Activated CD4-positive, alpha-beta memory T cell treated with anti-CD3 and anti-CD28 coated beads for 36 hours (primary cell): ENCODE data around the gene PCSK5. TPM values are rescaled to one million over a fixed set of nuclear protein-coding genes. Genes with fewer than 3 reads are reported as not detected.

Experiments used
- CTCF ChIA-PET: fragments of 350-600 bp; sonication (Branson Sonifier 250); formaldehyde crosslinking; loops from one replicate; lab custom pipeline; 2021; ENCODE audit warnings: antibody characterized with exemption, inconsistent platforms; lab: Charles Lee
- POLR2A ChIA-PET: fragments of 350-600 bp; sonication (Branson Sonifier 250); formaldehyde crosslinking; loops from one replicate; lab custom pipeline; 2021; ENCODE audit warnings: antibody characterized with exemption; lab: Charles Lee
- DNase-seq: peaks from one replicate; pipeline ENCODE4 v3.0.0-alpha.2; 2020
- H3K27ac Mint-ChIP-seq: one replicate; pipeline ENCODE4 v1.8.0; 2021; ENCODE audit warnings: mixed read lengths
- H3K27me3 Mint-ChIP-seq: one replicate; pipeline ENCODE4 v1.8.0; 2021; ENCODE audit warnings: mixed read lengths
- H3K36me3 Mint-ChIP-seq: one replicate; pipeline ENCODE4 v1.8.0; 2021; ENCODE audit warnings: mixed read lengths
- H3K4me1 Mint-ChIP-seq: one replicate; pipeline ENCODE4 v1.8.0; 2021; ENCODE audit warnings: low read depth, mixed read lengths
- H3K4me3 Mint-ChIP-seq: one replicate; pipeline ENCODE4 v1.8.0; 2021; ENCODE audit warnings: mild to moderate bottlenecking, mixed read lengths
- H3K9me3 Mint-ChIP-seq: one replicate; pipeline ENCODE4 v1.8.0; 2021; ENCODE audit warnings: mixed read lengths
- intact Hi-C: fragments of 100-400 bp; cut with micrococcal nuclease; formaldehyde crosslinking; loops from one replicate; pipeline ENCODE4 v1.15.1; 2023
- total RNA-seq, 2 experiments: library from RNA; stranded (reverse); gene quantifications; one replicate each; pipeline ENCODE4 v1.2.3, GENCODE V29; 2021

The PCSK5 gene
- total RNA-seq, 2 experiments from 2014 or later: 2.0 to 2.1 TPM

GRCh38 chr9:75907923-75908322 is 17.4 kb downstream of the PCSK5 start:
- no peaks in the 10 kb centered on the region for H3K36me3 Mint-ChIP-seq
- H3K9me3 Mint-ChIP-seq: no peaks in the 10 kb centered on the region
- no peaks in the 10 kb centered on the region for H3K27me3 Mint-ChIP-seq
- ChIA-PET POLR2A (no interaction called here), CTCF (no interaction called here)
- DNase-seq: no peak
- H3K4me1 Mint-ChIP-seq: peaks cover 21% of the 10 kb centered on the region
- H3K27ac Mint-ChIP-seq: no peak overlapping the region
- intact Hi-C loops: no loop called here
- H3K4me3 Mint-ChIP-seq: no peak overlapping the region

GRCh38 chr9:75909776-75910175 is 19.3 kb downstream of the PCSK5 start:
- H3K27me3 Mint-ChIP-seq: no peaks in the 10 kb centered on the region
- H3K36me3 Mint-ChIP-seq: no peaks in the 10 kb centered on the region
- no peaks in the 10 kb centered on the region for H3K9me3 Mint-ChIP-seq
- ChIA-PET CTCF (no interaction called here), POLR2A (no interaction called here)
- peaks cover 16% of the 10 kb centered on the region for H3K4me1 Mint-ChIP-seq
- H3K27ac Mint-ChIP-seq: no peak overlapping the region
- intact Hi-C loops: loop anchor here (5.0 to 10.0 kb wide), 2 partner anchors 83 to 525 kb away; no protein-coding TSS in a partner anchor
- no peak overlapping the region for H3K4me3 Mint-ChIP-seq
- DNase-seq: peak; percentile 12

- no peak overlapping the region for H3K27ac Mint-ChIP-seq
- H3K9me3 Mint-ChIP-seq: no peaks in the 10 kb centered on the region
- H3K4me3 Mint-ChIP-seq: no peak overlapping the region
- CTCF ChIA-PET: no interaction called here
- POLR2A ChIA-PET: interaction anchor here (1.3 kb wide), 1 partner anchor 20 kb away, joined by 4 read pairs; the partner anchor contains the start of gene PCSK5
- H3K4me1 Mint-ChIP-seq: peaks cover 19% of the 10 kb centered on the region
- H3K36me3 Mint-ChIP-seq: no peaks in the 10 kb centered on the region
- no peaks in the 10 kb centered on the region for H3K27me3 Mint-ChIP-seq
- intact Hi-C loops: loop anchor here (1.0 to 10.0 kb wide), 4 partner anchors 17 to 524 kb away; no protein-coding TSS in a partner anchor
- no peak for DNase-seq
Measured at GRCh38 chr9:75910731-75911130, 20.3 kb downstream of the PCSK5 start.

GRCh38 chr9:75911390-75911789 is 20.9 kb downstream of the PCSK5 start:
- no peak overlapping the region for H3K27ac Mint-ChIP-seq
- no peak overlapping the region for H3K4me3 Mint-ChIP-seq
- H3K36me3 Mint-ChIP-seq: no peaks in the 10 kb centered on the region
- CTCF ChIA-PET: no interaction called here
- H3K27me3 Mint-ChIP-seq: no peaks in the 10 kb centered on the region
- POLR2A ChIA-PET: interaction anchor here (1.3 kb wide), 1 partner anchor 21 kb away, joined by 4 read pairs; the partner anchor contains the start of gene PCSK5
- peak; percentile 62 for DNase-seq
- no peaks in the 10 kb centered on the region for H3K9me3 Mint-ChIP-seq
- intact Hi-C loops: loop anchor here (1.0 to 10.0 kb wide), 4 partner anchors 18 to 523 kb away; no protein-coding TSS in a partner anchor
- H3K4me1 Mint-ChIP-seq: peaks cover 21% of the 10 kb centered on the region

DNA sequence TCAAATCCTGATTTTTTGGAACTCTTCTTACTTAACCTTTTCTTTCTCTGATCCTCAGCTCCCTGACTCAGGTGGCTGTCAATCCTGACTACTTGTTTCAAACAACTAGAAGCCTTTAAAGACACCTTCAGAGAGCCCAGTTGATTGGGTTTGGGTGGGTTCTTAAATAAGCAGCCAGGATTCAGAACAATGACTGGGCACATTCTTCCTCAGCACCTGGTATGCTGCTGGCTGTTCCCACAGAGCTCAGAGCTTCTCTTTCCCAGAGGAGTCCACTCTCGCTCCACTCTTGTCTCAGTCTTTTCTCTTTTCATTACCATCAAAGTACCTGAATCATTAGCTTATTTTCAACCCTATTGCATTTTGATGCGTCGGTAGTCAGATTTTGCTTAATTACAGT is 22.5 kb downstream of the PCSK5 start:
- POLR2A ChIA-PET: no interaction called here
- H3K27me3 Mint-ChIP-seq: no peaks in the 10 kb centered on the region
- no peaks in the 10 kb centered on the region for H3K9me3 Mint-ChIP-seq
- no peaks in the 10 kb centered on the region for H3K36me3 Mint-ChIP-seq
- H3K4me1 Mint-ChIP-seq: peaks cover 26% of the 10 kb centered on the region
- CTCF ChIA-PET: interaction anchor here (0.5 kb wide), 1 partner anchor 27 kb away, joined by 3 read pairs; no protein-coding TSS in a partner anchor
- intact Hi-C loops: loop anchor here (5.0 to 10.0 kb wide), 2 partner anchors 79 to 522 kb away; no protein-coding TSS in a partner anchor
- no peak overlapping the region for H3K4me3 Mint-ChIP-seq
- no peak for DNase-seq
- H3K27ac Mint-ChIP-seq: no peak overlapping the region

DNA sequence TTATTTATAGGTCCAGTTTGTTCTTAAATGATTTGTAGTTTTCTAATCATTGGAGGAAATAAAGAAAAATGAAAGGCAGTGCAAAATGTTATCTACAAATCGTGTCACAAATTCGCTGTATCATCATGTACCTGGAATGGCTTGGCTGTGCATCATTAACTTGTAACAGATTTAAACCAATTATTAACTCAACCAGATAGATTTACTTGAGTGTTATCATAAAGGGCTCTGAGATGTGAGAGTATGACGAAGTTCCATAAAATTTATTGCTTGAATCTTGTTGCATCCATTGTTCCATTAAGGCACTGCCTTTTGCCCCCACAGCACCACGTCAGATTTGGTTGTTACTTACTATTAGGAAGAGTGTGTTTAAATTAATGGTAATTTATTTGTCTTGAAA is 23.5 kb downstream of the PCSK5 start:
- CTCF ChIA-PET: no interaction called here
- no peak overlapping the region for H3K27ac Mint-ChIP-seq
- no peaks in the 10 kb centered on the region for H3K9me3 Mint-ChIP-seq
- H3K4me1 Mint-ChIP-seq: peaks cover 28% of the 10 kb centered on the region
- POLR2A ChIA-PET: no interaction called here
- no peak overlapping the region for H3K4me3 Mint-ChIP-seq
- H3K27me3 Mint-ChIP-seq: no peaks in the 10 kb centered on the region
- DNase-seq: no peak
- H3K36me3 Mint-ChIP-seq: no peaks in the 10 kb centered on the region
- intact Hi-C loops: loop anchor here (5.0 to 10.0 kb wide), 2 partner anchors 78 to 521 kb away; no protein-coding TSS in a partner anchor

DNA sequence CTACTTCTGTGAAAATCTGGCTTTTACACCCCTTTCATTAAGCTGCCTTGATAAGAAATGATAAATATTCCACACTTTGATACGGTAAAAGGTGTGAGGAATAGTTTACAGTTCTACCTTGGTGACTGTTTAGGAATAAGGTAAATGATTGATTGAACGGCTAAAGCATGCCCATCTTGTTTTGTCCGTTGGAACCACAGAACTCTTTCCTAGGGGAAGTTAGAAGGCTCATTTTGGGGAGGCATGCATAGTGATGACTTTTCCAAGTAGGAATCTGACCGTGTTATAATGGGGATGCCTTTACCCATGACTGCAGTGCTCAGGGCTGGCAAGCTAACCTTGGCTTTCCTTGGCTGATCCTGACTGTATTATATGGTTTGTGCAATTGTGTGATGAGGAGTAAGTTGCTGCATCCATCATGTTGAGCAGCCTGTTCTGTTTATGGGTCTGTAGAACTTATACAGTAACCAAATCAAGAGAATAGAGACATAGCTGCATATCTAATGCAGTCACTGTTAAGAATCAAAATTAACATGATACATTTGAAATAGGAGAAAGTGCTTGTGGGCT is 24.5 kb downstream of the PCSK5 start:
- DNase-seq: no peak
- H3K9me3 Mint-ChIP-seq: no peaks in the 10 kb centered on the region
- intact Hi-C loops: loop anchor here (5.0 to 10.0 kb wide), 2 partner anchors 77 to 520 kb away; no protein-coding TSS in a partner anchor
- ChIA-PET CTCF (no interaction called here), POLR2A (no interaction called here)
- H3K36me3 Mint-ChIP-seq: no peaks in the 10 kb centered on the region
- H3K27me3 Mint-ChIP-seq: no peaks in the 10 kb centered on the region
- H3K4me3 Mint-ChIP-seq: no peak overlapping the region
- H3K27ac Mint-ChIP-seq: no peak overlapping the region
- H3K4me1 Mint-ChIP-seq: peaks cover 28% of the 10 kb centered on the region

DNA sequence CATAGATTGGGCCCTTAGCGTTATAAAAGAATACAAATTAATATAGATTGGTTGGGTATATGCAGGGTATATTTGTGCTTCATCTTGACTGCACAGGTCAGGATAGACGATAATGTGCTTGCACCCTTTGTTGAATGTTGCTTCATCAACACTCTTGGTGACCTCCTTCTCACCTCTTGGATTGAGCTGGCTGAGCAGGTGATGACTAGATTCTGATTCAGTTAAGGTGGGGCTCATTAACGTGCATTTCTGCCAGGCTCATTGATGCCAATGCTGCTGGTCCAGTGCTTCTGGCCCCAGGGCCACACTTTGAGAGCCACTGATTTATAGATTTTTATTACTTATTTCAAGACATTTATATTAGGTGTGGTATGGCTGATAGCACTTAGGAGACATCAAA is 27.7 kb downstream of the PCSK5 start:
- DNase-seq: peak; percentile 56
- Mint-ChIP-seq H3K27ac (no peak overlapping the region), H3K36me3 (no peaks in the 10 kb centered on the region), H3K27me3 (no peaks in the 10 kb centered on the region), H3K4me3 (no peak overlapping the region), H3K9me3 (no peaks in the 10 kb centered on the region), H3K4me1 (peaks cover 12% of the 10 kb centered on the region)
- intact Hi-C loops: loop anchor here (10.0 kb wide), 1 partner anchor 517 kb away; no protein-coding TSS in a partner anchor
- POLR2A ChIA-PET: no interaction called here
- CTCF ChIA-PET: interaction anchor here (4.1 kb wide), 1 partner anchor 52 kb away, joined by 12 read pairs; no protein-coding TSS in a partner anchor

DNA sequence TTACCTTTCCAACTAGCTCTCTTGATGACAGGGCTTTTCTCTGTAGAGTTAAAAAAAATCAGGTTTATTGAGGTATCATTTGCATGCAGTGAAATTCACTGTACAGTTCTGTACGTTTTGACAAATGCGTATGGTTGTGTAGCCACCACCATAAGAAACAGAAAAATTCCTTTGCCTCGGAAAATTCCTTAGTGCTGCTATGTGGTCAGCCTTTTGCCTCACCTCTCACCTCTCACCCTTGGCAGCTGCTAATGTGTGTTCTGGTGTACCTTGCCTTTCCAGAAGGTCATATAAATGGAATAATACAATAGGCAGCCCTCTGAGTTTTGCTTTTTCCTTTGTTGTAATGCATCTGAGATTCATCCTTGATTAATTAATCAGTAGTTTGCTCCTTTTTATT is 28.4 kb downstream of the PCSK5 start:
- H3K27me3 Mint-ChIP-seq: no peaks in the 10 kb centered on the region
- no peaks in the 10 kb centered on the region for H3K9me3 Mint-ChIP-seq
- intact Hi-C loops: loop anchor here (10.0 kb wide), 1 partner anchor 516 kb away; no protein-coding TSS in a partner anchor
- no peak overlapping the region for H3K27ac Mint-ChIP-seq
- ChIA-PET POLR2A (no interaction called here), CTCF (interaction anchor here (4.1 kb wide), 1 partner anchor 52 kb away, joined by 12 read pairs; no protein-coding TSS in a partner anchor)
- no peaks in the 10 kb centered on the region for H3K36me3 Mint-ChIP-seq
- H3K4me3 Mint-ChIP-seq: no peak overlapping the region
- peaks cover 12% of the 10 kb centered on the region for H3K4me1 Mint-ChIP-seq
- no peak for DNase-seq

- no peaks in the 10 kb centered on the region for H3K27me3 Mint-ChIP-seq
- intact Hi-C loops: no loop called here
- no peaks in the 10 kb centered on the region for H3K36me3 Mint-ChIP-seq
- no peaks in the 10 kb centered on the region for H3K9me3 Mint-ChIP-seq
- H3K27ac Mint-ChIP-seq: no peak overlapping the region
- peaks cover 5% of the 10 kb centered on the region for H3K4me1 Mint-ChIP-seq
- CTCF ChIA-PET: no interaction called here
- H3K4me3 Mint-ChIP-seq: no peak overlapping the region
- POLR2A ChIA-PET: no interaction called here
- DNase-seq: no peak
Measured at GRCh38 chr9:75921391-75922127, 31.1 kb downstream of the PCSK5 start.

- no peak overlapping the region for H3K27ac Mint-ChIP-seq
- H3K4me1 Mint-ChIP-seq: no peaks in the 10 kb centered on the region
- intact Hi-C loops: no loop called here
- H3K27me3 Mint-ChIP-seq: no peaks in the 10 kb centered on the region
- DNase-seq: no peak
- POLR2A ChIA-PET: no interaction called here
- no peak overlapping the region for H3K4me3 Mint-ChIP-seq
- H3K36me3 Mint-ChIP-seq: no peaks in the 10 kb centered on the region
- no peaks in the 10 kb centered on the region for H3K9me3 Mint-ChIP-seq
- CTCF ChIA-PET: no interaction called here
Measured at GRCh38 chr9:75926385-75926784, 35.9 kb downstream of the PCSK5 start.

DNA sequence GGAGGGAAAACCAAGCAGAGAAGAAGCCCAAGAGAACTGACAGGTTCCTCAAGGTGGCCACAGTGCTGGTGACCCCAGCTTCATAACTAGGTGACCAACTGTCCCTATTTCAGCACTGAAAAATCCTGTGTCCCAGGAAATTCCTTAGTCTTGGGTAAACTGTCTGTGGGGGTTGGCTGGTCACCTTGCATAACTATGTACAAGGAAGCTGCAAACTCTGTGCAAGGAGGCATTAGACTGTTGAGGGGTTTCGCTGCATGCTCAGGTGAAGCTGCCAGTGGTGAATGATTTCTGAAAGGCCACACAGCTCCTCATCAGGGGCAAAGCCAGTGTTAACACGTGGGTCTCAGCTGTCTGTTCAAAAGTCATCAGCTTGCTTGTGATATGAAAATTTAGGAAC is 36.9 kb downstream of the PCSK5 start:
- H3K9me3 Mint-ChIP-seq: no peaks in the 10 kb centered on the region
- H3K27ac Mint-ChIP-seq: no peak overlapping the region
- ChIA-PET CTCF (interaction anchor here (0.7 kb wide), 1 partner anchor 243 kb away, joined by 3 read pairs; no protein-coding TSS in a partner anchor), POLR2A (no interaction called here)
- no peak overlapping the region for H3K4me3 Mint-ChIP-seq
- no peak for DNase-seq
- intact Hi-C loops: no loop called here
- H3K27me3 Mint-ChIP-seq: no peaks in the 10 kb centered on the region
- no peaks in the 10 kb centered on the region for H3K36me3 Mint-ChIP-seq
- no peaks in the 10 kb centered on the region for H3K4me1 Mint-ChIP-seq
